DND-41 (cell line): ENCODE results near the gene DGKH.

Source experiments
- ATAC-seq: fragments of 200-7000 bp; cut with Tn5 transposase; 3 replicates; pipeline ENCODE4 v1.9.1; 2021; ENCODE audit warnings: low read depth; ENCODE audit not compliant: insufficient read depth
- DNase-seq: peaks from one replicate; pipeline ENCODE4 v3.0.0-alpha.2; 2020
- H2AFZ ChIP-seq: 2 replicates; pipeline ENCODE4 v1.6.0; 2012; ENCODE audit warnings: low read depth, low read length
- H3K27ac ChIP-seq: 2 replicates; pipeline ENCODE4 v1.5.1; 2012; ENCODE audit warnings: low read length, inconsistent platforms
- H3K27me3 ChIP-seq: fragments of 200-600 bp; sonication (generic); 2 replicates; pipeline ENCODE4 v1.6.0; 2012; ENCODE audit warnings: low read length, mild to moderate bottlenecking, inconsistent platforms; ENCODE audit not compliant: insufficient read depth, poor library complexity
- H3K36me3 ChIP-seq: 2 replicates; pipeline ENCODE4 v1.5.1; 2012; ENCODE audit warnings: low read length, inconsistent platforms; ENCODE audit not compliant: insufficient read depth
- H3K4me1 ChIP-seq: 2 replicates; pipeline ENCODE4 v1.5.1; 2012; ENCODE audit warnings: mild to moderate bottlenecking, low read length; ENCODE audit not compliant: insufficient read depth
- H3K4me2 ChIP-seq: 2 replicates; pipeline ENCODE4 v1.6.0; 2012; ENCODE audit warnings: mild to moderate bottlenecking, moderate library complexity, low read length, inconsistent platforms; ENCODE audit not compliant: insufficient read depth
- H3K4me3 ChIP-seq, 2 experiments: fragments of 200-600 bp in 1 of 2; shearing (Covaris generic) in 1 of 2; 2 replicates each; pipeline ENCODE4 v1.5.1; 2012 to 2016; ENCODE audit warnings: inconsistent platforms in 2 of 2, low read length in 2 of 2, mild to moderate bottlenecking in 2 of 2, low read depth in 1 of 2, moderate library complexity in 1 of 2
- H3K79me2 ChIP-seq: 2 replicates; pipeline ENCODE4 v1.6.0; 2012; ENCODE audit warnings: low read length, inconsistent platforms; ENCODE audit not compliant: insufficient read depth
- H3K9ac ChIP-seq: 2 replicates; pipeline ENCODE4 v1.6.0; 2012; ENCODE audit warnings: low read depth, mild to moderate bottlenecking, inconsistent platforms, low read length, moderate library complexity
- H3K9me3 ChIP-seq: 2 replicates; pipeline ENCODE4 v1.5.1; 2012; ENCODE audit warnings: low read length, moderate library complexity, mild to moderate bottlenecking, inconsistent platforms; ENCODE audit not compliant: insufficient read depth, severe bottlenecking
- H4K20me1 ChIP-seq: 2 replicates; pipeline ENCODE4 v1.6.0; 2012; ENCODE audit warnings: low read length; ENCODE audit not compliant: insufficient read depth
- EZH2 ChIP-seq: IDR thresholded peaks from 3 replicates; pipeline ENCODE4 v1.6.1; 2012; ENCODE audit warnings: borderline replicate concordance, low read depth, mild to moderate bottlenecking, moderate library complexity, low read length, inconsistent platforms; ENCODE audit not compliant: severe bottlenecking
- TF ChIP-seq, protein P1 (sequence below): IDR thresholded peaks from 2 replicates; pipeline ENCODE4 v1.5.1; 2012; ENCODE audit warnings: borderline replicate concordance, low read length, moderate library complexity, mild to moderate bottlenecking; ENCODE audit not compliant: poor library complexity, severe bottlenecking; ENCODE audit errors: extremely low read depth

The DGKH gene

DNA sequence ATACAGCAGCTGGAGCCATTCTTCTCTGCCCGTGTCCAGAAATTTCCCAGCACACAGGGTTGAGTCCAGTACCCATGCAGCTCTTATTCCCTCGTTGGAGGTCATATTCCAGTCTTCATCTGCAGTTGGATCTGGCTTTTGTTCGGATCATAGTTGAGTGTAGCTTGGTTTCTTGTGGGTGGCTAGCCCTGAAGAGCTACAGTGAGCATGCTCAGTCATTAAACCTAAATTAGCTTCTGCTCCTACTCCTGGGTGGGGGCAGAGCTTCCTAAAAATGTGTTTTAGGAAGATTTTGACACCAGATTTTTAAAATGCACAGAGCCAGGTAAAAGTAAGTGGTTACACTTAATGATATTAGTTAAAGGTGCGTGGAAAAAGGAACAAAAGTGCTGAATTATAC, 64.4 kb downstream of the DGKH start:
- Histone ChIP-seq H3K36me3 (no peaks in the 10 kb centered on the region), H3K4me2 (no peak overlapping the region), H3K9me3 (no peaks in the 10 kb centered on the region), H3K4me1 (no peaks in the 10 kb centered on the region), H3K4me3 (no peak overlapping the region), H3K79me2 (no peaks in the 10 kb centered on the region), H2AFZ (no peak overlapping the region), H3K27ac (no peak overlapping the region), H4K20me1 (peaks cover 4% of the 10 kb centered on the region; the same call in 1 of the 2 replicates), H3K27me3 (no peaks in the 10 kb centered on the region), H3K9ac (no peak overlapping the region)
- ATAC-seq: no peak
- DNase-seq: no peak
- no peak for TF ChIP-seq EZH2

DNA sequence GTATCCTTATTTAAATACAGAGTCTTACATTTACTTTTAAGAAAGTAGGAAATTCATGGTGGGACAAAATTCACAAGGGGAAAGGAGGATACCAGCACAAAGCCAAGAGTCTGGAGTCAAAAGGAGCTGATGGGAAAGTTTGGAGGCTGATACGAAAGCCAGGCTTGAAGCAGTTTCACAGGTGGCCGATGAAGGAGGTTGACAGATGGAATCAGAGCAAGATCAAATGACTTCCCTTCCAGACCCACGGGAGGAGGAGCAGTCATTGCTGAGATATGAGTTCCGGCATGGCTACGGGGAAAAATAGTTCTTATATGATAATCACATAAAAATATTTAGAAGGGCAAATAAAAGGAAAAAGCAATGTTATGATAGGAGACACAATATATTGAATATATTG, 65.0 kb downstream of the DGKH start:
- no peak overlapping the region for H3K4me2 ChIP-seq

DNA sequence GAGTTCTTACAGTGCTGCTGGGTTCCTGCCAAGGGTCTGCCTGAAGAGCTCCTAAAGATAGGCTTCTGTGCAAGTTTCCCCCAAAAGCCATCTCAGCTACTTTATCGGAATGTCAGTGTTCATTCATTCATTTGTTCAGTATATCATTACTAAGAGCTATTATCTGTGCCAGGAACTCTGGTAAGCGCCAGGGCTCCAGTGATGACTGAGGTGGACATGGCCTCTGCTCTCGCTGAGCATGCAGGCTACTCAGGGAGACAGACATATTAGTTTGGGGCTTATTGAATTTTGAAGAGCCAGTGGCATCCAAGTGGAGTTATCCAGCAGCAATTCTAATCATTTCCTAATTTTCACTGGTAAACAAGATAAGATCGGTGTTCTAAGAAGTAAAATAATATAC, 65.8 kb downstream of the DGKH start:
- TF ChIP-seq, protein P1, sequence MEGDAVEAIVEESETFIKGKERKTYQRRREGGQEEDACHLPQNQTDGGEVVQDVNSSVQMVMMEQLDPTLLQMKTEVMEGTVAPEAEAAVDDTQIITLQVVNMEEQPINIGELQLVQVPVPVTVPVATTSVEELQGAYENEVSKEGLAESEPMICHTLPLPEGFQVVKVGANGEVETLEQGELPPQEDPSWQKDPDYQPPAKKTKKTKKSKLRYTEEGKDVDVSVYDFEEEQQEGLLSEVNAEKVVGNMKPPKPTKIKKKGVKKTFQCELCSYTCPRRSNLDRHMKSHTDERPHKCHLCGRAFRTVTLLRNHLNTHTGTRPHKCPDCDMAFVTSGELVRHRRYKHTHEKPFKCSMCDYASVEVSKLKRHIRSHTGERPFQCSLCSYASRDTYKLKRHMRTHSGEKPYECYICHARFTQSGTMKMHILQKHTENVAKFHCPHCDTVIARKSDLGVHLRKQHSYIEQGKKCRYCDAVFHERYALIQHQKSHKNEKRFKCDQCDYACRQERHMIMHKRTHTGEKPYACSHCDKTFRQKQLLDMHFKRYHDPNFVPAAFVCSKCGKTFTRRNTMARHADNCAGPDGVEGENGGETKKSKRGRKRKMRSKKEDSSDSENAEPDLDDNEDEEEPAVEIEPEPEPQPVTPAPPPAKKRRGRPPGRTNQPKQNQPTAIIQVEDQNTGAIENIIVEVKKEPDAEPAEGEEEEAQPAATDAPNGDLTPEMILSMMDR: no peak
- no peak for TF ChIP-seq EZH2
- Histone ChIP-seq H3K79me2 (no peaks in the 10 kb centered on the region), H3K4me2 (no peak overlapping the region), H4K20me1 (peaks cover 4% of the 10 kb centered on the region; the same call in 1 of the 2 replicates), H3K36me3 (no peaks in the 10 kb centered on the region), H2AFZ (no peak overlapping the region), H3K9ac (no peak overlapping the region), H3K9me3 (no peaks in the 10 kb centered on the region), H3K27me3 (no peaks in the 10 kb centered on the region), H3K4me1 (no peaks in the 10 kb centered on the region), H3K4me3 (no peak overlapping the region), H3K27ac (no peak overlapping the region)
- no peak for ATAC-seq
- DNase-seq: no peak

More for the DNA sequence above, 65.0 kb downstream of the DGKH start:
- Histone ChIP-seq H3K4me3 (no peak overlapping the region), H3K36me3 (no peaks in the 10 kb centered on the region), H3K27ac (no peak overlapping the region), H3K79me2 (no peaks in the 10 kb centered on the region), H2AFZ (no peak overlapping the region), H3K27me3 (no peaks in the 10 kb centered on the region), H4K20me1 (peaks cover 4% of the 10 kb centered on the region; the same call in 1 of the 2 replicates), H3K9ac (no peak overlapping the region), H3K9me3 (no peaks in the 10 kb centered on the region), H3K4me1 (no peaks in the 10 kb centered on the region)
- no peak for TF ChIP-seq EZH2
- TF ChIP-seq, protein P1: no peak
- ATAC-seq: no peak
- no peak for DNase-seq

DNA sequence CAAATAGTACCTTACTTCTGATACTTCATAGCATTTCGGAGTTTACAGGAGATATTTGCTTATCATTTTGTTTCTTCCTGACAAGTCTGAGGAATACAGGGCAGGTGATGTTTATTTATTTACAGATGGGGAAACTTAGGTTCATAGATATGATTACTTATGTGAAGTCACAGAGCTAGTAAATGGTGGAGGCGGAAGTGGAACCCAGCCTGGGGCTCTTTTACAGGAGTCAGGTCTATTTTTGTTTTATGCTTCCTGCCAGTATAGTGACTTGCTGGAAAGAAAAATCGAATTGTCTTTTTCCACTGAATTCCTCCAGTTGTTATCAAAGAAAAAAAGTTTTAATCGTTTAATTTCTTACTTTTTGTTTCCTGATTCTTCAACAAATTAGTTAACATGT, 66.5 kb downstream of the DGKH start:
- Histone ChIP-seq H3K9me3 (no peaks in the 10 kb centered on the region), H3K27me3 (no peaks in the 10 kb centered on the region), H3K4me3 (no peak overlapping the region), H3K4me1 (no peaks in the 10 kb centered on the region), H4K20me1 (peaks cover 4% of the 10 kb centered on the region; the same call in 1 of the 2 replicates), H3K27ac (no peak overlapping the region), H3K9ac (no peak overlapping the region), H2AFZ (no peak overlapping the region), H3K36me3 (no peaks in the 10 kb centered on the region), H3K79me2 (no peaks in the 10 kb centered on the region), H3K4me2 (no peak overlapping the region)
- DNase-seq (no peak), ATAC-seq (no peak)
- no peak for TF ChIP-seq EZH2
- TF ChIP-seq, protein P1: no peak
